ENCODE measurements around the gene CRB2. TPM values are rescaled to one million over a fixed set of nuclear protein-coding genes. Genes with fewer than 3 reads are reported as not detected.

CRB2 gene
- total RNA-seq, 2 experiments from 2014 or later, result 0.03 TPM; not detected in 1

DNA sequence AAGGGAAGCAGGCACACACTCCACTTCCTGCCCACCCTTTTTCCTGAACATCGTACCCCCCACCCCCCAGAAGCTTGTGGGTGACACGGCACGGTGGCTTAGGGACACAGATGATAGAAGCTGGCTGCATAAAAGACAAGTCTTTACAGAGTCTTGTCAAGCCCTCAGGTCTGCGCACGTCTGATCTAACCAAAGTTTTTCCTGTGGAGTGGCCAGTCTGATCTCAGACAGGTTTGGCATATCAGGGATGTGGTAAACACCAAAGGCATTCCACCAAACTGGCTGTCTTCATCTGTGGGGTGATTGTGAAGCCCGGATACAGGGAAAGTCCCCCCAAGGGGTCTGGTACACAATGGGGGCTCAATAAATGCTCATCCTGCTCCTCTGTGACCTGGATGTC lies 50.0 kb downstream of the CRB2 start:
- no peak for DNase-seq
- Mint-ChIP-seq H3K27me3 (no peaks in the 10 kb centered on the region), H3K4me3 (no peak overlapping the region), H3K9me3 (no peaks in the 10 kb centered on the region), H3K27ac (no peak overlapping the region), H3K36me3 (ENCODE audit: low read depth) (no peaks in the 10 kb centered on the region), H3K4me1 (no peaks in the 10 kb centered on the region)
- ChIA-PET CTCF (no interaction called here), POLR2A (no interaction called here)

GRCh38 chr9:123406691-123407216 lies 50.8 kb downstream of the CRB2 start:
- DNase-seq, result no peak
- H3K9me3 Mint-ChIP-seq, result no peaks in the 10 kb centered on the region
- H3K27ac Mint-ChIP-seq, result no peak overlapping the region
- H3K27me3 Mint-ChIP-seq, result no peaks in the 10 kb centered on the region
- no peaks in the 10 kb centered on the region for H3K36me3 Mint-ChIP-seq (ENCODE audit: low read depth)
- ChIA-PET CTCF (interaction anchor here (1.0 kb wide), 1 partner anchor 66 kb away, joined by 3 read pairs; no protein-coding TSS in a partner anchor), POLR2A (no interaction called here)
- no peak overlapping the region for H3K4me3 Mint-ChIP-seq
- no peaks in the 10 kb centered on the region for H3K4me1 Mint-ChIP-seq

DNA sequence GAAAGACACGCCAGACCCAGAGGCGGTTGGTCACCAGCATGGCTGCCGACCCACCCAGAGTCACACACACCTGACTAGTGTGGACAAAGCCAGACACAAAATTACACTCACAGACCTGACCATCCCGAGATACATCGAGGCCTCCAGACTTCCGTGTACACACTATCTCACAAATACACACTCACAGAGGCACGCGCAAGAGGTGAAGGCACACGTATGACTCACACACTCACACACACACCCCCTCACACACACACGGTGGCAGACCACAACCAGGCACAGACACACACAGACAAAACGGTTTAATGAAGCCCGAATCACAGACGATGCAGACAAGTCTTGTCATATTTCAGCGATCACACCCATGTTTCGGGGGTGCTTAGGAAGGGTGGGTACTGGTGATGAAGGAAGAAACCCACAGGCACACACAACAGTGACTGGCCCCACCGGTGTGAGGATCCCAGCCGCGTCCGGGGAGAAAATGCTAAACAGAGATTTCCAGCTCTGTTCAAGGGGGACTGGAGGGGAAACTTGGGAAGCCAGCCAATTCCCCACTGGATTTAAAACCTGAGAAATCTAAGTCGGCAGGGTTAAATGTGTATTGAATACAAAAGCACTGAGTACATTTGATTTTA lies 51.3 kb downstream of the CRB2 start:
- H3K27ac Mint-ChIP-seq, result no peak overlapping the region
- CTCF ChIA-PET, result interaction anchor here (1.0 kb wide), 1 partner anchor 67 kb away, joined by 3 read pairs; no protein-coding TSS in a partner anchor
- no peaks in the 10 kb centered on the region for H3K27me3 Mint-ChIP-seq
- POLR2A ChIA-PET, result no interaction called here
- no peak overlapping the region for H3K4me3 Mint-ChIP-seq
- no peak for DNase-seq
- H3K9me3 Mint-ChIP-seq, result no peaks in the 10 kb centered on the region
- no peaks in the 10 kb centered on the region for H3K36me3 Mint-ChIP-seq (ENCODE audit: low read depth)
- no peaks in the 10 kb centered on the region for H3K4me1 Mint-ChIP-seq

- Mint-ChIP-seq H3K27ac (no peak overlapping the region), H3K9me3 (no peaks in the 10 kb centered on the region), H3K4me3 (no peak overlapping the region), H3K27me3 (no peaks in the 10 kb centered on the region), H3K36me3 (ENCODE audit: low read depth) (no peaks in the 10 kb centered on the region), H3K4me1 (no peaks in the 10 kb centered on the region)
- DNase-seq, result no peak
- ChIA-PET CTCF (interaction anchor here (0.6 kb wide), 1 partner anchor 1464 kb away, joined by 3 read pairs; no protein-coding TSS in a partner anchor), POLR2A (no interaction called here)
Measured at GRCh38 chr9:123408313-123409262, 52.6 kb downstream of the CRB2 start.

DNA sequence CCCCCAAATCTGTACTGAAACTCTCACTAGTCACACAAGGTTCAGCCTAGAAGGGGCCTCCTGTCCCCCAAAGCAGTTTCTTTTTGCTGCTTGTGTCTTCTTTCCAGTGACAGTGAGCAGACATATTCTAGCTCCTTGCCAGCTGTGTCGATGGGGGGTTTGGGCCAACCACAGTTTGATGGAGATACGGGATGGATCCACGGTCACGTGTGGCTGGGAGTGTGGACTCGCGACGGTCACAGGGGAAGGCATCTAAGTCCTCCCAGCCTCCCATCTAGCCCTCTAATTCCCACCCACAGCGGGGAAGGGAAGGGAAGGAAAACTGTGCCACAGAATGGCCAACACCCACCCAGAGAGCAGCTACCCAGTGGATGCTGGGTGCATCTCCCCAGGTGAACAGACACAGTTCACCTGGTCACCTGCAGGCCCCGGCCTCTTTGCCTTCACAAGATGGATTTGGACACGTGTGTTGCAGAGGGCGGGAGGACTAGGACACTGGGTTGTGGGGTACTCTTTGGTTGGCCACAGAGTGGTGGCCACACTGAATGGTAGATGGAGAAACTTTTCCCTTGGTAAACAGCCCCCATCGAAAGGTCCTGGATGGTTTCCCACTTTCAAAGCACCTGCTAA lies 54.4 kb downstream of the CRB2 start:
- no peaks in the 10 kb centered on the region for H3K4me1 Mint-ChIP-seq
- H3K27me3 Mint-ChIP-seq, result no peaks in the 10 kb centered on the region

DNA sequence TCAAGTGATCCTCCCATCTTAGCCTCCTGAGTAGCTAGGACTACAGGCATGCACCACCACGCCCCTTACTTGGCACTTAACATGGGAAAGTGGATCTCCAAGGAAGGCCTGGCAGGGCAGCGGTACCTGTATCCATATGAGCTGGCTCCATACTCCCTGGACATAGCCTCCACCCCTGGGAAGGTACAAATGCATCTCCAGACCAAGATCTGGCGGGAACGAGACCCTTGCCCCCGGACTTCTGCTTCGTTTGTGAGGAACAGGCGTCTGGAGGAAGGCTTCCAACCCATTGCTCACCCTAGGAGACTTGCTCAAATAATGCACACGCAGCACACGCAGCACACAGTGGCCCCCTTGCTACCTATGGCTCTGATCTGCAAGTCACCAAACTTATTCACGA lies 55.2 kb downstream of the CRB2 start:
- no peak for DNase-seq
- Mint-ChIP-seq H3K4me1 (no peaks in the 10 kb centered on the region), H3K36me3 (ENCODE audit: low read depth) (no peaks in the 10 kb centered on the region), H3K4me3 (no peak overlapping the region), H3K27me3 (no peaks in the 10 kb centered on the region), H3K27ac (no peak overlapping the region), H3K9me3 (no peaks in the 10 kb centered on the region)
- ChIA-PET POLR2A (no interaction called here), CTCF (no interaction called here)

More for the DNA sequence above, 54.4 kb downstream of the CRB2 start:
- ChIA-PET POLR2A (no interaction called here), CTCF (no interaction called here)
- Mint-ChIP-seq H3K4me3 (no peak overlapping the region), H3K36me3 (ENCODE audit: low read depth) (no peaks in the 10 kb centered on the region), H3K27ac (no peak overlapping the region), H3K9me3 (no peaks in the 10 kb centered on the region)
- DNase-seq, result no peak

DNA sequence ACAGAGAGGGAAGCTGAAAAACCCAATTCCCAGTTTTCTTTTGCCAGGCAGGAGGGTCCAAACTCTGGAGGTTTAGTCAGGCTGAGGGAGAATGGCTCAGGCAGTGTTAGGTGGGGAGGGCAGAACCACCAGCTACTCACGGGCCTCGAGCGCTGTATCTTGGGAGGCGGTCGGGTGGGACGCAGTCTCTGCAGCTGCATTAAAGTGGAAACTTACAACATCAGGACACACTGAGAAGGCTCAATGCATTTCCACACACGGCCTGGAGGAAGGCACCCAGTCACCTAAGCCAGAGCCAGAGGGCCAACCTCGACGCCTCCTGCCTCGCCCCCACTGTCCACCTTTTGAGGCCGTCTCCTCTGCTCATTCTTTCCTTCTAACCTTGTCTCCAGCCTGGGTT lies 55.6 kb downstream of the CRB2 start:
- Mint-ChIP-seq H3K27ac (no peak overlapping the region), H3K4me1 (no peaks in the 10 kb centered on the region), H3K27me3 (no peaks in the 10 kb centered on the region), H3K36me3 (ENCODE audit: low read depth) (no peaks in the 10 kb centered on the region), H3K4me3 (no peak overlapping the region), H3K9me3 (no peaks in the 10 kb centered on the region)
- ChIA-PET POLR2A (no interaction called here), CTCF (no interaction called here)
- DNase-seq, result no peak

GRCh38 chr9:123412171-123412820 lies 56.3 kb downstream of the CRB2 start:
- Mint-ChIP-seq H3K27me3 (no peaks in the 10 kb centered on the region), H3K4me1 (no peaks in the 10 kb centered on the region), H3K36me3 (ENCODE audit: low read depth) (no peaks in the 10 kb centered on the region), H3K9me3 (no peaks in the 10 kb centered on the region), H3K27ac (no peak overlapping the region), H3K4me3 (no peak overlapping the region)
- CTCF ChIA-PET, result no interaction called here
- POLR2A ChIA-PET, result no interaction called here
- no peak for DNase-seq

DNA sequence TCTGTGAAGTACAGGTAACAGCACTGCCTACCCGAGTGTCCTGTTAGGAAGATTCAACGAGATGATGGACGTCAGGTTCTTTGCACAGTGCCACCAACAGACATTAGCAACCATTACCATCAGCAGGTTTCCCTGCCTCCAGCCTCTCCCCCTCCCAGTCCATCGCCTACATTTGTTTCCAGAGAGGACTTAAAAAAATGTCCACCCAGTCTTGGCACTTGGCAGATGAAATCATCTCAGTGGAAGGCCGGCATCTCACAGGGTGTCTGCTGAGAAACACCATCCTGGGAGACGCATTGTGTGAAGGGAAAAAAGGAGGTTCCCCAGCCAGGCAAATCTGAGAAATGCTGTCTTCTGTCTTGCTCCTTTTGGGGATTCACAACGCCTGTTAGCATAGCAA lies 58.2 kb downstream of the CRB2 start:
- no peak overlapping the region for H3K4me3 Mint-ChIP-seq
- no peaks in the 10 kb centered on the region for H3K4me1 Mint-ChIP-seq
- H3K36me3 Mint-ChIP-seq (ENCODE audit: low read depth), result no peaks in the 10 kb centered on the region
- POLR2A ChIA-PET, result no interaction called here
- CTCF ChIA-PET, result no interaction called here
- no peak for DNase-seq
- H3K27me3 Mint-ChIP-seq, result no peaks in the 10 kb centered on the region
- H3K27ac Mint-ChIP-seq, result no peak overlapping the region
- H3K9me3 Mint-ChIP-seq, result no peaks in the 10 kb centered on the region

- Mint-ChIP-seq H3K27ac (no peak overlapping the region), H3K9me3 (no peaks in the 10 kb centered on the region), H3K4me3 (no peak overlapping the region), H3K36me3 (ENCODE audit: low read depth) (no peaks in the 10 kb centered on the region), H3K27me3 (no peaks in the 10 kb centered on the region), H3K4me1 (no peaks in the 10 kb centered on the region)
- no peak for DNase-seq
- ChIA-PET POLR2A (no interaction called here), CTCF (no interaction called here)
Measured at GRCh38 chr9:123414936-123415930, 59.2 kb downstream of the CRB2 start.

GRCh38 chr9:123416176-123416575 lies 60.2 kb downstream of the CRB2 start:
- Mint-ChIP-seq H3K4me1 (no peaks in the 10 kb centered on the region), H3K36me3 (ENCODE audit: low read depth) (no peaks in the 10 kb centered on the region), H3K4me3 (no peak overlapping the region), H3K27me3 (no peaks in the 10 kb centered on the region), H3K27ac (no peak overlapping the region), H3K9me3 (no peaks in the 10 kb centered on the region)
- CTCF ChIA-PET, result no interaction called here
- POLR2A ChIA-PET, result no interaction called here
- no peak for DNase-seq

DNA sequence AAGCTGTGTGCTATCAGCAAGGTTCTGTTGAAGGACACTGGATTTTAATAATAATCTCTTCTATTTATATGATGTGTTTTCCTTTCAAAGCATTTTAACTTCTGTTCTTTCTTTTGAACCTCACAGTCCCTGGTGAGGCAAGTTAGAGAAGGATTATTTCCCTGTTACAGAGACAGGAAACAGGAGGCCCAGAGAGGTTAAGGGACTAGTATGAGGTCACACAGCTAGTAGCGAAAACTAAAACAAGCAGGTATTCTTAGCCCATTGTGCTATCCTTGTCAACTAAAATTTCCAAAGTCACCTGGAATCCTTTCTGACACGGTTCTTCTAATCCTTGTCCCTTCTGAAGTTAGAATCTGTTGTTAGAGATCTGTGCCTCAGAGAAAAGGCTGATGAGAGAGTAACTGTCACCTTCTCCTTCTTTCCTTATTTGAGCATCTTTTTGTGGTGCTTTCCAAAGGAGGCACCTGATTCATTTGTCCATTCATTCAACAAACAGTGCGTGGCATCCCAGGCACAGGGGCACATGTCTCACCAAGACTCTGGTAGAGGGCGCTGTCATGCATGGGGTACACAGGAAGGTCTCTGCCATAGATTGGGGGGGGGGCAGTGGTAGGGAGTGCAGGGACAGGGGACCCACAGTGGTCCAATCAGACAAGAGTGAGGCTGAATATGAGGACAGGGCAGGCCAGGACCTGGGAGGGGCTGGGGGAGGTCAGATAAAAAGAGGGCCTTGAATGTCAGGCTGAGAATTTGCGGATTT lies 61.5 kb downstream of the CRB2 start:
- H3K4me3 Mint-ChIP-seq, result no peak overlapping the region
- no peaks in the 10 kb centered on the region for H3K27me3 Mint-ChIP-seq
- no peak for DNase-seq
- POLR2A ChIA-PET, result no interaction called here
- no peaks in the 10 kb centered on the region for H3K36me3 Mint-ChIP-seq (ENCODE audit: low read depth)
- CTCF ChIA-PET, result no interaction called here
- no peak overlapping the region for H3K27ac Mint-ChIP-seq
- no peaks in the 10 kb centered on the region for H3K9me3 Mint-ChIP-seq
- no peaks in the 10 kb centered on the region for H3K4me1 Mint-ChIP-seq
